ENCODE data around the gene ESRRB.

DNA sequence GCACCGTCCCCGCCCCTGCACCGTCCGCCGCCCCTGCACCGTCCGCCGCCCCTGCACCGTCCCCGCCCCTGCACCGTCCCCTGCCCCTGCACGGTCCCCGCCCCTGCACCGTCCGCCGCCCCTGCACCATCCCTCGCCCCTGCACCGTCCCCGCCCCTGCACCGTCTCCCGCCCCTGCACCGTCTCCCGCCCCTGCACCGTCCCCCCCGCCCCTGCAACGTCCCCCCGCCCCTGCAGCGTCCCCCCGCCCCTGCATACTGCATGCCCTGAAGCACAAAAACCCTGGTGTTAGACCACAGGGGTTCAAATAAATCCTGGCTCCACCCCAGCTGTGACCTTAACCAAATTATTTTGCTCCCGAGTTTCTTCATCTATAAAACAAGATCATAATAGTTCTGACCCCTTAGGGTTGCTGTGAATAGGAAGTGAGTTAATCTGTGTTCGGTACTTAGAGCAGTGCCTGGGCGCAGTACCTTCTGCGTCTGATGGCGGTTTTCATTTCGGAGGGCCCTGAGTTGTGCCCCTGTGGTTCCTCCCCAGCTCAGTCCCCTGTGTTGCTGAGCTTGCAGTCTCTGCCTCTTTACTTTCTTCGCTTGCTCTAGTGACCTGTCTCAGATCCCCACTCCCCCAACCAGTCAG lies 38.1 kb downstream of the ESRRB start:
- TF ChIP-seq, protein P1, sequence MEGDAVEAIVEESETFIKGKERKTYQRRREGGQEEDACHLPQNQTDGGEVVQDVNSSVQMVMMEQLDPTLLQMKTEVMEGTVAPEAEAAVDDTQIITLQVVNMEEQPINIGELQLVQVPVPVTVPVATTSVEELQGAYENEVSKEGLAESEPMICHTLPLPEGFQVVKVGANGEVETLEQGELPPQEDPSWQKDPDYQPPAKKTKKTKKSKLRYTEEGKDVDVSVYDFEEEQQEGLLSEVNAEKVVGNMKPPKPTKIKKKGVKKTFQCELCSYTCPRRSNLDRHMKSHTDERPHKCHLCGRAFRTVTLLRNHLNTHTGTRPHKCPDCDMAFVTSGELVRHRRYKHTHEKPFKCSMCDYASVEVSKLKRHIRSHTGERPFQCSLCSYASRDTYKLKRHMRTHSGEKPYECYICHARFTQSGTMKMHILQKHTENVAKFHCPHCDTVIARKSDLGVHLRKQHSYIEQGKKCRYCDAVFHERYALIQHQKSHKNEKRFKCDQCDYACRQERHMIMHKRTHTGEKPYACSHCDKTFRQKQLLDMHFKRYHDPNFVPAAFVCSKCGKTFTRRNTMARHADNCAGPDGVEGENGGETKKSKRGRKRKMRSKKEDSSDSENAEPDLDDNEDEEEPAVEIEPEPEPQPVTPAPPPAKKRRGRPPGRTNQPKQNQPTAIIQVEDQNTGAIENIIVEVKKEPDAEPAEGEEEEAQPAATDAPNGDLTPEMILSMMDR (IDR thresholded peaks at IDR 0.05; ENCODE audit: low read depth, low read length) = no peak
- TF ChIP-seq POLR2A (IDR thresholded peaks at IDR 0.05; ENCODE audit: extremely low read depth, insufficient read length) = no peak
